Measurements from ENCODE around the gene HECTD2.
"Not testable (repeated sequence)": the region's sequence is repeated elsewhere in the genome, so short reads cannot be mapped to it uniquely, and the experiment has no call there.

HECTD2 gene

GRCh38 chr10:91487911-91488582 is 77.9 kb downstream of the HECTD2 start:
- no peak for DNase-seq

- DNase-seq = no peak
These were observed 83.2 kb downstream of the HECTD2 start for GRCh38 chr10:91493313-91493712.

DNA sequence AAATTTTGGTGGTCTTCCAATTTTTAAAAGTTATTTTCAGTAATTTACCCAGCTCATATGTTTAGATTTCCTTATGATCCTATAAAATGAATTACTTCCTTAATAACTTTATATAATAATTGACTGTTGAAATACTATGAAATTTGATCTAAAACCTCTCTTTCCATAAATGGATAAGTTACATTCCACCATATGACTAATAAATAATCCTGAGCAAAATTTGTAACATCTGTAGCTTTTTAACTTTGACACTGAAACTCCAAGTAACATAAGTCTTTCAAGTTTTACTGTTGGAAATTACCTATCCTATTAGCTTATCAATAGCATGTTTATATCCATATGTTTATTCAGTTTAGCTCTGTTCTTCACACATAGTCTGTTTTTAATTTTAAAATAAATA is 85.3 kb downstream of the HECTD2 start:
- no peak for DNase-seq

DNA sequence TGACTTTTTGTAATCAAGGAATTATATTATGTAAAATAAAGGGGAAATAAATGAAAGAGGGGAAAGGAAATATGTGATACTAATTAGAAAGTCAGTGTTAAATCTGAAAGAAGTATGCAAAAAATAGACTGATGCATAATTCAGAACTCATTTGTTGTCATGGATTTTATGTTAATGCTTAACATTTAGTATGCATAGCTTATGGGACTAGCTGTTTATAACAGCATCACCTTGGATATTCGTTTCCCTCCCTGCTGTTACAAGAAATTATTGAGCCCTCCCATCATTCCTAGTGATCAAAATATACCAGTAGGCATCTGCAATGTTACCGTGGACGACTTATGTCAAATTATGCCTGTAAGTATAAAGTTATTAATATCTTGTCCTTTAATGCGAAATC is 85.9 kb downstream of the HECTD2 start:
- DNase-seq = no peak

DNA sequence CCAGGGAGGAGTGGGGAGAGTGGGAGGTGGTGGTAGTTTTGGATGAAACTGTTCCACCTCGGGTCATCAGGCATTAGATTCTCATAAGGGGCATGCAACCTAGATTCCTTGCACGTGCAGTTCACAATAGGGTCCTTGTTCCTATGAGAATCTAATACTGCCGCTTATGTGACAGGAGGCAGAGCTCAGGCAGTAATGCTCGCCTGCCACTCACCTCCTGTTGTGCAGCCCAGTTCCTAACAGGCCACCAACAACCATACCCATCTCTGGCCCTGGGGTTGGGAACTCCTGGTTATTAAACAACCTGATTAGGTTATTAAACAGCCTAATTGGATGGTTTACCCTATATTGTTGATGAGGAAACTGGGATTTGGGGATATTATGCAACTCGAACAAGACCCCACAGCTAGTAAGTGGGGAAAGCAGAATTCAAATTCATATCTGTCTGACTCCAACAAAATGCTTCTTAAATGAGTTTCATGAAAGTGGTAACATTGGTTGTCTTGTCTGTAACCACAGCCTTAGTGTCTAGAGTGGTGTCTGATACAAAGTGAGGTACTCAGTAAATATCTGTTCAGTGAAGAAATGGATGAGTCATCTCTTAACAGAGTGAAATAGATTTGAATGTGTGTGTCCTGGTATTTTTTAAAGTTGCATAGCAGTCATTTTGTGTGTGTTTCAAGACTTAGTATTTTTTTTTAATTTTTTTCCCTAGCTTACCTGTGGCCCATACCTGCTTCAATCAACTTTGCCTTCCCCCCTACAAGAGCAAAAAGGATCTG is 101.6 kb downstream of the HECTD2 start:
- no peak for DNase-seq

- DNase-seq = no peak
These were observed 102.3 kb downstream of the HECTD2 start for GRCh38 chr10:91512458-91512857.

GRCh38 chr10:91513598-91514424 is 103.7 kb downstream of the HECTD2 start:
- no peak for DNase-seq

DNA sequence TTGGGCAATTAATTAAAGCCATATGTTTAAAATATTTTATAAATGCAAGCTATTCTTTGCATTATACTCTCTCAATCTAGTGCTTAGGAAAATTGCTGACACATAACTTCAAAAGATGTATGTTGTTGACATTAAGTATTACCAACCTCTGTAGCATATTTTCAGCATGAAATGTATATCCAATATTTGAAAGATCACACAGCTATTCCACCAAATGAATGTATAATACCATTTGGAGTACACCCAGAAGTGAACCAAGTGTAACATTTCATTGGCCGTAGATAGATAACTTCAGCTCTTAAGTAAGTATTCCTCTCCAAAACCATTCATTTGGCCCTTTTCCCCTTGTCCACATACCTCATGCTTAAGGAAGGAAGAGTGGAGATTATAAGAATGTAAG is 104.6 kb downstream of the HECTD2 start:
- no peak for DNase-seq

- no peak for DNase-seq
These were observed 107.2 kb downstream of the HECTD2 start for GRCh38 chr10:91517394-91517793.

GRCh38 chr10:91519899-91520514 is 109.9 kb downstream of the HECTD2 start:
- no peak for DNase-seq

DNA sequence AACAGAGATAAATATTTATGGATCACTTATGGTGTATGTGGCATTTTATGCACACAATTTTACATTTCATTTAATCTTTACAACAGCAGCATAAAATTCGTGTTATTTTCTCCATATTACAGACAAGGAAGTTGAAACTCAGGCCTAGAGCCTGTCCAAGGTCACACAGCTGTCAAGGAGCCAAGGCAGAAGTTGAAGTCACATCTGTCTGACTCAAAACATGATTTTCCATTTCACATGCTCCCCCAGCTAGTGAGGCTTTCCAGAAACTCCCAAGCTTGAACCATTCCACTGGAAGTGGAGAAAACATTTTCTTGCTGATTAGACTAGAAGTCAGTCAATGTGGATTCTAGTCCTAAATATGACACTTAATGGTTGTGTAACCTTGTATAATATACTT is 110.5 kb downstream of the HECTD2 start:
- DNase-seq = no peak

DNA sequence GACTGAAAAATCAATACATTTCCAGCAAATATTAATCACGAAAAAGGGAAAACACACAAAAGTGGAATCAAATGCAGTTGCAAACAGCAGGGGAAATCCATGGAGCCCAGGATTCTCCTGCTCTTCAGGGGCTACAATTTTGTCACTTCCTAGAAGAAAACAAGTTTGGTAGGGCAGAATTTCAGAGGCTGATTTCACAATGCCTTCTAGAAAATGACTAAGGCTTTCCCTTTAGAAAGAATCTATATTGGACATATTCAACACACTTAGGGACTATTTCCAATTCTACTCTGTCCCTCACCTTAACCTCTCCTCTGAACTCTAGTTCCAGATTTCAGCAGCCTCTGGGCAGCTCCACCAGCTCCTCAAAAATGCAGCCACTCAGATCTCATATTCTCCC is 111.3 kb downstream of the HECTD2 start:
- DNase-seq = no peak

- no peak for DNase-seq
These were observed 116.0 kb downstream of the HECTD2 start for GRCh38 chr10:91525896-91526712.

- no peak for DNase-seq
These were observed 117.9 kb downstream of the HECTD2 start for GRCh38 chr10:91528080-91528479.

DNA sequence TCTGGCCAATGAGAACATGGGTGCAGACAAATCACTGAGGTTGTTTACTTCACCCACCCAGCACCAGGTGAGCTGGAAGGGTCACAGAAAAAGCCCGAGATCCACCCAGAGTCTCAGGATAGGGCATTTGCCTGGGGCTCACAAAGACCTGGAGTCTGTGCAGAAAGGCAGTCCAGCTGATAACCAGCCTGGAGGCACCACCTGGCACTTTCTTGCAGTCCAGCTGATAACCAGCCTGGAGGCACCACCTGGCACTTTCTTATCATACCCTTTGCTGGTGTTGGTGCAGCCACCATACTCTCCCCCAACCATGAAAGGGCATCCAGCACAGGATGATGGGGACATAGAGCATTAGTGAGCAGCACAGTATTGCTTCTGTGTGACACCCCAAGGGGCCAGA is 118.6 kb downstream of the HECTD2 start:
- no peak for DNase-seq

- not testable (repeated sequence) for DNase-seq
These were observed 124.6 kb downstream of the HECTD2 start for GRCh38 chr10:91534789-91535188.

- no peak for DNase-seq
These were observed 126.0 kb downstream of the HECTD2 start for GRCh38 chr10:91536111-91536510.

GRCh38 chr10:91536733-91537132 is 126.6 kb downstream of the HECTD2 start:
- DNase-seq = no peak

GRCh38 chr10:91537614-91538383 is 127.7 kb downstream of the HECTD2 start:
- DNase-seq = no peak

GRCh38 chr10:91539930-91540329 is 129.8 kb downstream of the HECTD2 start:
- no peak for DNase-seq

DNA sequence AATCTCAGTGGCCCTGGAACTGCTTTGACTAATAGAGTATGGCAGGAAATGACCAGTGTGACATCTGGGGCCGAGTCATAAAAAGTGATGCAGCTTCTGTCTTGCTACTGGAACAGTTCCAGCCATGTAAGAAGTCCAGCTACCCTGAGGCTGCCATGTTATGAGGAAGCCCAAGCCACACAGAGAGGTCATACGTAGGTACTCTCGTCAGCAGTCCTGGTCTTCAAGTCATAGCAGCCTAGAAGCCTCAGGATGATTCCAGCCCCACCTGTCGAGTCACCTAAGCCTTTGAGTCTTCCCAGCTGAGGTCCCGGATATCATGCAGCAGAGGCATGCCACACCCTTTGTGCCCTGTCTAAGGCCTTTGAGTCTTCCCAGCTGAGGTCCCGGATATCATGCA is 130.6 kb downstream of the HECTD2 start:
- DNase-seq = no peak

- no peak for DNase-seq
These were observed 131.3 kb downstream of the HECTD2 start for GRCh38 chr10:91541481-91541880.

Measured in activated effector memory CD4-positive, alpha-beta T cell treated with Interleukin-2 at 50 U/mL for 16 hours (primary cell).